AG04449 (cell line): ENCODE data around the gene HMGN4.
"Not testable (repeated sequence)": the region's sequence is repeated elsewhere in the genome, so short reads cannot be mapped to it uniquely, and the experiment has no call there.

Source experiments
- CTCF ChIA-PET: fragments of 350-600 bp; formaldehyde crosslinking; extraction: SDS; loops from one replicate; lab custom pipeline; 2021; ENCODE audit warnings: antibody characterized with exemption; lab: Yijun Ruan, JAX
- POLR2A ChIA-PET: fragments of 400-600, 350-600 bp; formaldehyde crosslinking; extraction: SDS; loops from one replicate; lab custom pipeline; 2020; ENCODE audit warnings: antibody characterized with exemption, inconsistent platforms; lab: Yijun Ruan, JAX
- DNase-seq: peaks from one replicate; pipeline ENCODE4 v3.0.0-alpha.2; 2010; ENCODE audit warnings: low read depth, low spot score
- H3K4me3 ChIP-seq: 2 replicates; pipeline ENCODE4 v1.5.1; 2011; ENCODE audit warnings: low read depth, mild to moderate bottlenecking, control low read depth, low read length
- TF ChIP-seq, protein P1 (sequence below): IDR thresholded peaks from one replicate; pipeline ENCODE4 v1.5.1; 2011; ENCODE audit warnings: mild to moderate bottlenecking, moderate library complexity, low read length, control low read depth, inconsistent platforms; ENCODE audit not compliant: insufficient read depth; ENCODE audit errors: missing control alignments

Gene HMGN4

DNA sequence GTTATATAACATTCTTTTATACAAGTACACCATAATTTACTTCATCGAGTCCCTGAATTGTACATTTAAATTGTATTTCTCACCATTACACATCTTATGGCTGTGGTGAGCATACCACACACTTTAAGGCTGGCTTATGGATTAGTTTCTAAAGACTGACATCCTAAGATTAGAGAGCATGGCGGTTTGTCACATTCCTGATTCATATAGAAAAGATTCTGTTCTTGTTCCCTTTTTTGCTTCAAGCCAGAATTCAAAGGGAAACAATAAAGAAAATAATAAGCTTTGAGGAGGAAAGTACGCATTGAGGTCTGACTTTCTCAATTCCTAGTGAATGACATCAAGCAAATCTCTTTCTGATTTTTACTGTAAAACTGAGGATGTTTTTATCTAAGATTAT, 35.5 kb upstream of the HMGN4 start:
- no peak for DNase-seq
- CTCF ChIA-PET = interaction anchor here (0.6 to 1.4 kb wide), 3 partner anchors 17 to 161 kb away, joined by 3 to 5 read pairs (median 3); no protein-coding TSS in a partner anchor
- no peak overlapping the region for H3K4me3 ChIP-seq
- POLR2A ChIA-PET = no interaction called here
- TF ChIP-seq, protein P1, sequence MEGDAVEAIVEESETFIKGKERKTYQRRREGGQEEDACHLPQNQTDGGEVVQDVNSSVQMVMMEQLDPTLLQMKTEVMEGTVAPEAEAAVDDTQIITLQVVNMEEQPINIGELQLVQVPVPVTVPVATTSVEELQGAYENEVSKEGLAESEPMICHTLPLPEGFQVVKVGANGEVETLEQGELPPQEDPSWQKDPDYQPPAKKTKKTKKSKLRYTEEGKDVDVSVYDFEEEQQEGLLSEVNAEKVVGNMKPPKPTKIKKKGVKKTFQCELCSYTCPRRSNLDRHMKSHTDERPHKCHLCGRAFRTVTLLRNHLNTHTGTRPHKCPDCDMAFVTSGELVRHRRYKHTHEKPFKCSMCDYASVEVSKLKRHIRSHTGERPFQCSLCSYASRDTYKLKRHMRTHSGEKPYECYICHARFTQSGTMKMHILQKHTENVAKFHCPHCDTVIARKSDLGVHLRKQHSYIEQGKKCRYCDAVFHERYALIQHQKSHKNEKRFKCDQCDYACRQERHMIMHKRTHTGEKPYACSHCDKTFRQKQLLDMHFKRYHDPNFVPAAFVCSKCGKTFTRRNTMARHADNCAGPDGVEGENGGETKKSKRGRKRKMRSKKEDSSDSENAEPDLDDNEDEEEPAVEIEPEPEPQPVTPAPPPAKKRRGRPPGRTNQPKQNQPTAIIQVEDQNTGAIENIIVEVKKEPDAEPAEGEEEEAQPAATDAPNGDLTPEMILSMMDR = no peak

DNA sequence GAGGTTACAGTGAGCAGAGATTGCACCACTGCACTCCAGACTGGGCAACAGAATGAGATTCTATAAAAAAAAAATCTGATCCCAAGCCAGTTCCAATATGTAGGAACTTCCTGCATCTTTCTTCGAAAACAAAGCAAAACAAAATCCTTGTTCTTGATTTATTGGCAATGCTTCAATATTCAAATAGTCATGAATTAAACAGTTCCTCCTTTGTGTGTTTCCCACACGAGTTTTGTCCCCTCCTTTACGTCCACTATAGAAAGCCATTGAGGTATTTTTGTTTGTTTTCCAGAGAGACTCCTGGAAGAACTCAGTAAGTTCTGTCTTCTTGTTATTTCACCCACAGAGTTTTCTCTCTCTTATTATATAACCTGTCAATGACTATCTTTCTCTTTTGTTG, 30.5 kb upstream of the HMGN4 start:
- H3K4me3 ChIP-seq = no peak overlapping the region
- ChIA-PET CTCF (no interaction called here), POLR2A (no interaction called here)
- no peak for DNase-seq
- TF ChIP-seq, protein P1 = no peak

DNA sequence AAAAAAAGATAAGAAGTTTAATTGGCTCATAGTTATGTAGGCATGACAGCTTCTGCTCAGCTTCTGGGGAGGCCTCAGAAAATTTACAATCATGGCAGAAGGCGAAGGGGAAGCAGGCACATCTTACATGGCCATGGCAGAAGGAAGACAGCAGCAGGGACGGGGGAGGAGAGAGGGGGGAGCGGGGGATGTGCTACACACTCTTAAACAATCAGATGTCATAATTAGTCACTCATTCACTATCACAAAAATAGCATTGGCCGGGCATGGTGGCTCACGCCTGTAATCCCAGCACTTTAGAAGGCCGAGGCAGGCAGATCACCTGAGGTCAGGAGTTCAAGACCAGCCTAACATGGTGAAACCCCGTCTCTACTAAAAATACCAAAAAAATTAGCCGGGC, 27.1 kb upstream of the HMGN4 start:
- POLR2A ChIA-PET, DNase-seq, H3K4me3 ChIP-seq, CTCF ChIA-PET: not testable (repeated sequence)

DNA sequence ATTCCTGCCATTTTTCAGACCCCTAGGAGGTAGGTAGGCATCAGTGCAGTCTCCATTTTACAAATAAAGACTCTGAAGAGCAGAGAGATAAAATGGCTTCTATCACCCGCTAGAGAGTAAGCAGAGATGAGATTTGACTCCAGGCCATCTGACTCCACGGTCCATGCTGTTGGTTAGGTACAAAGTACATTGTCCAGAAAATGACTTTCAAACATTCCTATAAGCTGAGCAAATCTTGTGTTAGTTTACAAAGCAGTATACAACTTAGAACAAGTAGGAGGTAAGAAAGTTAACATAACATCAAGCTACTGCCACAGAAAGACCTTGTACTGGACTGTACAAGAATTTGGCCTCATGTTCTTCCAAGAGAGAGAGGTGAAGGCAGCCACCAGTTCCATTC, 23.2 kb upstream of the HMGN4 start:
- CTCF ChIA-PET = no interaction called here
- no peak overlapping the region for H3K4me3 ChIP-seq
- no peak for DNase-seq
- POLR2A ChIA-PET = no interaction called here
- TF ChIP-seq, protein P1 = no peak

DNA sequence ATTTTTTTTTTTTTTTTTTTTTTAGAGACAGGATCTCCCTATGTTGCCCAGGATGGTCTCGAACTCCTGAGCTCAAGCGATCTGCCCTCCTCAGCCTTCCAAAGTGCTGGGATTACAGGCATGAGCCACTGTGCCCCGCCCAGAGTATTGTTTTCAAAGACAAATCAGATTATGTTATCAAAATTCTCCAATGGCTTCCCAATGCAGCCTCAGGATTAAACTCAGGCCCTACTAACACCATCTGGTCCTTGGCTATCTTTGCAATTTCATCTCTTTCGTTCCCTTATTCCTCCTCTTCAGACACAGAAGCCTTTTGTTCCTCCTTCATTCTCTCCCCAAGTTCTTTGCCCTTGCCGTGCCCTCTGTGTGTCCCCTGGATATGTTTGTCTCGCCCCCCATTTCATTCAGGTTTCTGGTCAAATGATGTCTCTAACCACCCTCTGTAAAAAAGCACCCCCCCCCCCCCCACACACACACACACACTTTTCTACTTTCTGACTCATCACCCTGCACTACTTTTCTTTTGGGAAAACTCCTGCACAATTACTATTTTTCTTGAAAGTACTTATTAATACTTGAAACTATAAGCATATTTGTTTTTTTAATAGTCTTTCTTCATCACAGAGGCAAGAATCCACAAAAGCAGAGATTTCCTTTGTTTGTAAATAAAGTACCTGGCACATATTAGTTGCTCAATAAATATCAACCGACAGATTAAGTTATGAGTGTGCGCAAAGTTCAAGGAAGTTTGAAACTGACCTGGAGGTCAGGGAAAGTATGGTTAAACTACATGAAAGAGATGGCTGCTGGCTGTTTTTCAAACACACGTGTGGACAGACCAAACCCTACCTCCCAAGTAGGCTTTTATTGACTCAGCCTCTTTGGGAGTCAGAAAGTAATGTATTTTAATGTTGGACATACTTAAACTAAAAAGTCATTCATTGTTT, 21.4 kb upstream of the HMGN4 start:
- ChIA-PET CTCF (no interaction called here), POLR2A (no interaction called here)
- H3K4me3 ChIP-seq = no peak overlapping the region
- no peak for DNase-seq
- TF ChIP-seq, protein P1 = no peak

DNA sequence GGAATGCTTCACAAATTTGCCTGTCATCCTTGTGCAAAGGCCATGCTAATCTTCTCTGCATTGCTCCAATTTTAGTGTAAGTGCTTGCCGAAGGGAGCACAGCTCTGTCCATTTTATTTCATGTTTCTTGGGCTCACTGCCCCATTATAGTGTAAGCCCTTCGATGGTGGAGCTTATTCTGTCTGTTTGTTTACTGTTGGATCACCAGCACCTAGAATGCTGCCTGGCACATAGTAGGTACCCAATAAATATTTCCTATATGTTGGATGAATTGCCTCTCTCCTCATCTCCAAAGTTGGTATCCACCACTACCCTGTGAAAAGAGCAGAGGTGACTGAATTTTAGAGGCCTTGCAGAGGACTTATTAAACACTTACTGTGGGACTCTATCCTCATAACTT, 18.8 kb upstream of the HMGN4 start:
- TF ChIP-seq, protein P1 = no peak
- ChIA-PET CTCF (interaction anchor here (1.2 to 1.6 kb wide), 3 partner anchors 17 to 345 kb away, joined by 3 to 5 read pairs (median 3); no protein-coding TSS in a partner anchor), POLR2A (no interaction called here)
- H3K4me3 ChIP-seq = no peak overlapping the region
- no peak for DNase-seq
